ENCODE measurements around the gene ARFRP1. TPM values are rescaled to one million over a fixed set of nuclear protein-coding genes. Genes with fewer than 3 reads are reported as not detected.

ARFRP1 gene
- total and polyA plus RNA-seq, 2 donors (not counting 1 experiment from before 2014, with no cell fraction given), result 41.0 to 75.5 TPM

DNA sequence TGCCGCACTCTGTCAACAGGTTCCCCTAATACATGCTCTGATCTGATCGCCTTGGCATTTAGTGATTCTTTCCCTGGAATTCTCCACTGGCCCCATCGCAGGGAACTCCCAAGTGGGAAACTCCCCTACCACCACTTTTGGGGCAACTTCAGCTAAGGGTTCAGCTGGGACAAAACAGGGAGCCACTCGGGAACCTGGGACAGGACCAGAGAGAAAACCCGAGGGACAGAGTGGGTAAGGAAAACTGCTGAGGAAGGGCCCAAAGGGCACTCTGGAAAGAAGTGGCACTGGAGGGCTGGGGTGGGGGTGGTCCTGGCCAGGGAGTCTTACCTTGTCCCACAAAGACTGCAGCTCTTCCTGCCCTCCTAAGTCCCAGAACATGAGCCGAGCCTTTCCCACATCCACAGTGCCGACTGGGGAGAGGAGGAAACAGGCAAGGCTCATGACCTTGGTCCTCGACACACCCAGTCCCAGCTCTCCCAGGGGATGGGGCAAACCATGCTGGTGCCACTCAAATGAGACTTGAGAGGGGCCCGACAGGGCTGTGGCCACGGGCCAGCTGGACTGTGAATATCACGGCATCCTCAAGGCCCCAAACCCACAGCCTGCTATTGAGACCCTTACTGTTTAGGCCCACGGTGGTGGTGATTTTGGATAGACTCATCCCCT is 1.6 kb downstream of the ARFRP1 start:
- peaks cover under 1 to 41% of the 10 kb centered on the region in 2 experiments for H3K36me3 ChIP-seq (replicated peaks in 1 of 2; ENCODE audit: control extremely low read depth in 1 of 2, control insufficient read depth in 1 of 2, extremely low read depth in 1 of 2, insufficient read depth in 2 of 2, low read length in 1 of 2)
- no peaks in the 10 kb centered on the region for H3K9me3 ChIP-seq (ENCODE audit: control extremely low read depth in 1 of 3, control insufficient read depth in 2 of 3, insufficient read depth in 1 of 3, low read length in 2 of 3)
- ChIA-PET POLR2A (no interaction called here), CTCF (interaction anchor here (1.0 to 2.1 kb wide), 4 partner anchors 13 to 169 kb away, joined by 3 to 5 read pairs (median 3); partner anchors contain the start of genes LIME1, PTK6 and TPD52L2)
- intact Hi-C loops (cut with micrococcal nuclease), result loop anchor here (5.0 kb wide), 1 partner anchor 356 kb away; the partner anchor contains the start of gene TCEA2
- Mint-ChIP-seq H3K4me1 (peaks cover 31% of the 10 kb centered on the region), H3K4me3 (peak overlapping the region; percentile 87), H3K27me3 (no peaks in the 10 kb centered on the region), H3K9me3 (ENCODE audit: insufficient read depth) (no peaks in the 10 kb centered on the region), H3K27ac (peak overlapping the region; percentile 84)
- 93% methylated on average over 8 of the region's 12 CpGs for WGBS (ENCODE audit: insufficient coverage)
- H3K27me3 ChIP-seq (replicated peaks in 1 of 4; ENCODE audit: control extremely low read depth in 1 of 4, control insufficient read depth in 3 of 4, insufficient read depth in 4 of 4, low read length in 3 of 4), result no peaks in the 10 kb centered on the region
- H3K4me2 ChIP-seq (replicated peaks; ENCODE audit: low read depth, low read length, poor library complexity, severe bottlenecking), result peak overlapping the region; percentile 94
- DNase-seq (peak; percentile 9), ATAC-seq (ENCODE audit: low read depth) (no peak)
- H3K4me1 ChIP-seq (ENCODE audit: control insufficient read depth in 2 of 2, insufficient read depth in 2 of 2, low read length in 2 of 2), result peaks cover 21 to 28% of the 10 kb centered on the region in 2 donors
- peak overlapping the region; percentile 76 for H3K9ac ChIP-seq (ENCODE audit: low read length)
- peak overlapping the region; percentile 55 to 85 for H3K27ac ChIP-seq (ENCODE audit: low read length in 2 of 2)
- no peak for TF ChIP-seq EZH2 (IDR thresholded peaks at IDR 0.05; ENCODE audit: borderline replicate concordance, insufficient read depth, low read depth, low read length, poor library complexity, severe bottlenecking)
- TF ChIP-seq, protein P1, sequence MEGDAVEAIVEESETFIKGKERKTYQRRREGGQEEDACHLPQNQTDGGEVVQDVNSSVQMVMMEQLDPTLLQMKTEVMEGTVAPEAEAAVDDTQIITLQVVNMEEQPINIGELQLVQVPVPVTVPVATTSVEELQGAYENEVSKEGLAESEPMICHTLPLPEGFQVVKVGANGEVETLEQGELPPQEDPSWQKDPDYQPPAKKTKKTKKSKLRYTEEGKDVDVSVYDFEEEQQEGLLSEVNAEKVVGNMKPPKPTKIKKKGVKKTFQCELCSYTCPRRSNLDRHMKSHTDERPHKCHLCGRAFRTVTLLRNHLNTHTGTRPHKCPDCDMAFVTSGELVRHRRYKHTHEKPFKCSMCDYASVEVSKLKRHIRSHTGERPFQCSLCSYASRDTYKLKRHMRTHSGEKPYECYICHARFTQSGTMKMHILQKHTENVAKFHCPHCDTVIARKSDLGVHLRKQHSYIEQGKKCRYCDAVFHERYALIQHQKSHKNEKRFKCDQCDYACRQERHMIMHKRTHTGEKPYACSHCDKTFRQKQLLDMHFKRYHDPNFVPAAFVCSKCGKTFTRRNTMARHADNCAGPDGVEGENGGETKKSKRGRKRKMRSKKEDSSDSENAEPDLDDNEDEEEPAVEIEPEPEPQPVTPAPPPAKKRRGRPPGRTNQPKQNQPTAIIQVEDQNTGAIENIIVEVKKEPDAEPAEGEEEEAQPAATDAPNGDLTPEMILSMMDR (IDR thresholded peaks at IDR 0.05), result no peak
- H3K4me3 ChIP-seq (ENCODE audit: control extremely low read depth in 1 of 5, extremely low read depth in 1 of 5, insufficient read depth in 1 of 5, low read depth in 2 of 5, low read length in 4 of 5), result peak overlapping the region in 2 of 5 experiments; percentile 66 to 80
- H3K79me2 ChIP-seq (ENCODE audit: control insufficient read depth, insufficient read depth, low read length), result peaks cover 92% of the 10 kb centered on the region
- H2AFZ ChIP-seq (ENCODE audit: insufficient read depth, low read depth, low read length, poor library complexity, severe bottlenecking), result no peak overlapping the region
- H4K20me1 ChIP-seq (ENCODE audit: control insufficient read depth, insufficient read depth, low read length, poor library complexity, severe bottlenecking), result peaks cover 81% of the 10 kb centered on the region
